ENCODE results near the gene CBFA2T2.
"Not testable (repeated sequence)": the region's sequence is repeated elsewhere in the genome, so short reads cannot be mapped to it uniquely, and the experiment has no call there.

The CBFA2T2 gene

DNA sequence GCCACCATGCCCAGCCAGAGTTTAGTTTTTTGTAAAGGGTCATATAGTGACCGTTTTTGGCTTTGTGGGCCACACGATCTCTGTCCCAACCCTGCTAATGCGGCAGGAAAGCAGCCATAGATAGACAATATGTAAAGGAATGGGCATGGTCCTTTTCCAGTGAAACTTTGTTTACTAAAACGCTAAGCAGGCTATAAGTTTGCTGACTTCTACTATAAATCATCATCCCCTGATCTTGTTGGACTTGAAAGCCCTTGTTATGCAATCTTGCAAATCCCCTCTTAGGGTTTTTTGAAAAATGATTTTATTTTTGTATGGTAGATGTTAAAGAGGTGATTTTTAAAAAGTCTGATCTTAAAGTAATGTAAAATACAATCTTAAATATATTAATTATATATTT is 63.6 kb downstream of the CBFA2T2 start:
- no peak for FAIRE-seq

GRCh38 chr20:33554914-33555420 is 65.1 kb downstream of the CBFA2T2 start:
- FAIRE-seq = peak; percentile 85

DNA sequence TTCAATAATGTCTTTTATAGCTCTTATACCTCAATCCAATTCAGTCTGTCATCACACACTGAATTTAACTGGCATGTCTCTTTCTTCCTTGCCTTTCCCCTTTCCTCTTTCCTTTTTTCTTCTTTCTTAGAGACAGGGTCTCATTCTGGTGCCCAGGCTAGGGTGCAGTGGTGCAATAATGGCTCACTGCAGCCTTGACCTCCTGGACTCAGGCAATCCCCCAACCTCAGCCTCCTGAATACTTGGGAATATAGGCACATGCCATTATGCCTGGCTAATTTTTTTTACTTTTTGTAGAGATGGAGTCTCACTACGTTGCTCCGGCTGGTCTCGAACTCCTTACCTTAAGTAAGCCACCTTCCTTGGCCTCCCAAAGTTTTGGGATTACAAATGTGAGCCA is 65.9 kb downstream of the CBFA2T2 start:
- no peak for FAIRE-seq

DNA sequence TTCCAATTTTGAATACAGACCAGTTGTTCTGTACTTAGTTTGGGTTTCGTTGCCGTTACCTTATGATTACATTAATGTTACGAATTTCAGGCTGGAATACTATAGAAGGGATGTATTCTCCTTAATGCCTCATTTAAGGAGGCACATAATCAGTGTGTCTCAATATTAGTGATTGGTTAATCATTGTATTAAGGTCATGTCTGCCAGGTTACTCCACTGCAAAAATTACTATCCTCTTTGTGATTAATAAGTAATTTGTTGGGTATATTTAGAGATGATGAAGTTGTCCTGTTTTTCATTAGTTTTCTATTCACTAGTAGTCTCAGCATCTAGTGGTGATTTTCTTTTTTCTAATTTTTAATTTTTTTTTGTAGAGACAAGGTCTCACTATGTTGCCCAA is 66.3 kb downstream of the CBFA2T2 start:
- FAIRE-seq = no peak

- FAIRE-seq = no peak
These were observed 68.7 kb downstream of the CBFA2T2 start for GRCh38 chr20:33558348-33559144.

DNA sequence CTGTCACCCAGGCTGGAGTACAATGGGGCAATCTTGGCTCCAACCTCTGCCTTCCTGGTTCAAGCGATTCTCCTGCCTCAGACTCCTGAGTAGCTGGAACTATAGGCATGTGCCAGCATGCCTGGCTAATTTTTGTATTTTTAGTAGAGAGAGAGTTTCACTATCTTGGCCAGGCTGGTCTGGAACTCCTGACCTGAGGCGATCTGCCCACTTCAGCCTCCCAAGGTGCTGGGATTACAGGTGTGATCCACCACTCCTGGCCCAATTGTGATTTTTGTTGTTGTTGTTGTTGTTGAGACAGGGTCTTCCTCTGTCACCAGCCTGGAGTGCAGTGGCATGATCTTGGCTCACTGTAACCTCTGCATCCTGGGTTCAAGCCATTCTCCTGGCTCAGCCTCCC is 69.3 kb downstream of the CBFA2T2 start:
- no peak for FAIRE-seq

DNA sequence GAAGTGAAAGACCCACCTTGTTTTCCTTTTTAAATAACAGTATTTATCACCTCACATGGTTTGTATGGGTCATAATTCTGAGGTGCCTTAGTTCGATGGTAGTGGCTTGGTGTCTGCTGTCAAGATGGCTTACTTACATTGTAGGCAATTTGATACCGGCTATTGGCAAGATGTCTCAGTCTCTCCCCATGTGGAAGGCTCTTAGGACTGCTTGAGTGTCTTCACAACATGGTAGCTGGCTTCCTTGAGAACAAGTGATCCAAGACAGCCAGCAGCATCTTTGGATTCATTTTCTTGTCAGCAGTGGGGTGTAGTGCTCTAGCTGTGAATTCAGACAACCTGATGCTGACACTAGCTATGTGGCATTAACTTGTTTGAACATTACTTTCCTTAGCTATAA is 70.1 kb downstream of the CBFA2T2 start:
- no peak for FAIRE-seq

- FAIRE-seq = not testable (repeated sequence)
These were observed 71.2 kb downstream of the CBFA2T2 start for GRCh38 chr20:33561053-33561452.

- FAIRE-seq = no peak
These were observed 72.1 kb downstream of the CBFA2T2 start for GRCh38 chr20:33561692-33562601.

DNA sequence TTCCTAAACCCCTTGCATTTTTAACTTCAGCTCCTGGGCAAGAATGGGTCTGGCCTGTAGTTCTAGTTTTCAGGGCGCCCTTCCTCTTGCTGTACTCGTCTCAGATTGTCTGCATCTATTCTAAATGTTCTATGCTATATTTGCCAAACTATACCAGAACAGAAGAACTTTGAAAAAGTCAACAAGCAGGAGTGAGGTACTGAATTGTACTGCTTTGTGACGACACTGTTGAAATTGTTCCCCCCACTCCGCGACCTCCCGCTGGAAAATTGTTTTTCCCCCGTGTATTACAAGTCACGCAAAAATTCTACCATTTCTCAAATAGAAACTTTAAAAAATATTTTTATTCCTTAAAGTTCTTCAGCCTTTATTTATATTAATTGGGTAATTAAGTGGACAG is 73.9 kb downstream of the CBFA2T2 start:
- no peak for FAIRE-seq

- no peak for FAIRE-seq
These were observed 77.1 kb downstream of the CBFA2T2 start for GRCh38 chr20:33566781-33567603.

GRCh38 chr20:33567949-33568348 is 78.1 kb downstream of the CBFA2T2 start:
- no peak for FAIRE-seq

DNA sequence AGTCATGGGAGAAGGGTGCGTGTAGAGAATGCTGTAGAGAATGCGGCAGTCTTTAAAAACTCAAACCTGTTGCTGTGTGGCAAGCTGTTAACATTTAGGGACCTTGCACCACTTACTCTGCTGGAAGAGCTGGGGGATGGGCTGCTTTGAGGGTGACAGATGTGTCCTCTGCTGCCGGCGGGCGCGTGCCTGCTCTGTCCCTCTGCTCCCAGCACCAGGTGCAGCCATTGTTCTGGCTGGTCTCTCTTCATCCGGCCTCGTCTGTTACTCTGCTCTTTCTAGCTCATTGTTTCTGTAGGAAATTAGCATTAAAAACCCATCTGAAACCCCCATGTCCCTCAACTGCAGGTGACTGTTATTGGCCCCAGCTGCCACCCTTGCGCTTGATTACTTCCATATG is 78.5 kb downstream of the CBFA2T2 start:
- no peak for FAIRE-seq

GRCh38 chr20:33568868-33569801 is 79.2 kb downstream of the CBFA2T2 start:
- FAIRE-seq = no peak

DNA sequence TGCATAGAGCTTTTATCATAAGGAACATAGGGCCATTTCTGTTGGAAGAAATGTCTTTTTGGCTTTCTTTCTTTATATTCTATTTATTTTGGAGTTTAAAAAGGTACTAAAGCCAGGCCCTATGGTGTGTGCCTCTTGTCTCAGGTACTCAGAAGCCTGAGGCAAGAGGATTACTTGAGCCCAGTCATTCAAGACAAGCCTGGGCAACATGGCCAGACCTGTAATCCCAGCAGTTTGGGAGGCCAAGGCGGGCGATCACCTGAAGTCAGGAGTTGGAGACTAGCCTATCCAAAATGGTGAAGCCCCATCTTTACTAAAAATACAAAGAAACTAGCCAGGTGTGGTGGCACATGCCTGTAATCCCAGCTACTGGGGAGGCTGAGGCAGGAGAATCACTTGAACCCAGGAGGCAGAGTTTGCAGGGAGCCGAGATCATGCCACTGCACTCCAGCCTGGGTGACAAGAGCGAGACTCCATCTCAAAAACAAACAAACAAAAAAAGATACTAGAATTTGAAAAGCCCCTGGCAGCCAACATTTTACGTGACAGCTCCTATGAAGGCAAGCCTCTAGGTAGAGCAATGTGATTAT is 80.0 kb downstream of the CBFA2T2 start:
- FAIRE-seq = no peak

- FAIRE-seq = no peak
These were observed 80.8 kb downstream of the CBFA2T2 start for GRCh38 chr20:33570743-33571142.

DNA sequence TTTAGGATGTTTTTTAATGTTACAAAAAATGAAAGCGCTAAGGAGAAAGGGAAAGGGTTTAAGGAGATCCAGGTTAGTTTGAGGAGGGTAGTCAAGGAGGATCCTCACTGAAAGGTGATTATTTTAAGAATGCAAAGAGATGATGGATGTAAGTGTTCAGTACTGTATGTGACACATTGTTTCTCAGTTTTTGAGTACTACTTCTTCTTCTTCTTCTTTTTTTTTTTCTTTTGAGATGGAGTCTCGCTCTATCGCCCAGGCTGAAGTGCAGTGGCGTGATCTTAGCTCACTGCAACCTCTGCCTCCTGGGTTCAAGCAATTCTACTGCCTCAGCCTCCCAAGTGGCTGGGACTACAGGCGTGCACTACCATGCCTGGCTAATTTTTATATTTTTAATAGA is 83.4 kb downstream of the CBFA2T2 start:
- not testable (repeated sequence) for FAIRE-seq

- FAIRE-seq = no peak
These were observed 85.4 kb downstream of the CBFA2T2 start for GRCh38 chr20:33575282-33575681.

GRCh38 chr20:33576432-33577125 is 86.7 kb downstream of the CBFA2T2 start:
- no peak for FAIRE-seq

GRCh38 chr20:33578510-33578909 is 88.6 kb downstream of the CBFA2T2 start:
- no peak for FAIRE-seq

GRCh38 chr20:33583143-33583542 is 93.2 kb downstream of the CBFA2T2 start:
- peak; percentile 35 for FAIRE-seq
